ENCODE results near the gene CXCL16. TPM values are rescaled to one million over a fixed set of nuclear protein-coding genes. Genes with fewer than 3 reads are reported as not detected.
"Not testable (repeated sequence)": the region's sequence is repeated elsewhere in the genome, so short reads cannot be mapped to it uniquely, and the experiment has no call there.

The CXCL16 gene
- total RNA-seq, 1 experiment from 2014 or later, result 4.5 TPM

- no peak overlapping the region for H2AFZ ChIP-seq (ENCODE audit: low read length)
Observed at GRCh38 chr17:4715063-4715744, 24.5 kb downstream of the CXCL16 start.

GRCh38 chr17:4714340-4715062 is 25.2 kb downstream of the CXCL16 start:
- H2AK5ac ChIP-seq (ENCODE audit: insufficient read length, low read length); H3K4me1 ChIP-seq (ENCODE audit: insufficient read depth, low read length); H3K56ac ChIP-seq (ENCODE audit: insufficient read length, low read depth, low read length); H4K20me1 ChIP-seq (ENCODE audit: control insufficient read depth, insufficient read depth, insufficient read length); H3K79me1 ChIP-seq (ENCODE audit: insufficient read depth, low read depth, low read length, poor library complexity, severe bottlenecking); H3K4me3 Mint-ChIP-seq; H2AFZ ChIP-seq (ENCODE audit: low read length); H4K5ac ChIP-seq (ENCODE audit: insufficient read length, low read depth, low read length); H3K23ac ChIP-seq (ENCODE audit: insufficient read length, low read depth, low read length); H3K4me2 ChIP-seq (ENCODE audit: insufficient read depth, insufficient read length, low read length); H3K79me2 ChIP-seq (ENCODE audit: insufficient read depth, low read length); DNase-seq; H3K27me3 ChIP-seq (ENCODE audit: insufficient read depth, low read length); H3K9ac ChIP-seq (ENCODE audit: extremely low read depth, insufficient read length, low read length); H4K8ac ChIP-seq (replicated peaks; ENCODE audit: insufficient read length, low read depth, low read length); H3T11ph ChIP-seq (ENCODE audit: low read length); H2BK5ac ChIP-seq (ENCODE audit: insufficient read length, low read length); H2BK15ac ChIP-seq (ENCODE audit: low read depth, low read length); H3K14ac ChIP-seq (ENCODE audit: insufficient read depth, low read length); H3K9me3 Mint-ChIP-seq; H2BK12ac ChIP-seq (ENCODE audit: insufficient read length, low read depth, low read length); H3K4ac ChIP-seq (ENCODE audit: low read depth, low read length); H3K9me3 ChIP-seq (ENCODE audit: control insufficient read depth, low read depth, low read length); H2BK20ac ChIP-seq (ENCODE audit: low read depth, low read length, poor library complexity, severe bottlenecking); H2BK120ac ChIP-seq (ENCODE audit: low read depth, low read length, poor library complexity, severe bottlenecking); H3K27ac ChIP-seq (ENCODE audit: insufficient read length, low read depth, low read length); H4K91ac ChIP-seq (ENCODE audit: insufficient read length, low read depth, low read length); H3K18ac ChIP-seq (ENCODE audit: insufficient read length, low read depth, low read length); H3K27me3 Mint-ChIP-seq (ENCODE audit: low read depth): not testable (repeated sequence)
- no CpG with 5 or more reads among the region's 15 CpGs for WGBS (ENCODE audit: extremely low coverage, insufficient read length, low lambda C conversion rate)
- peaks cover 12% of the 10 kb centered on the region for H3K23me2 ChIP-seq (ENCODE audit: insufficient read length, low read depth, low read length, poor library complexity, severe bottlenecking)
- Mint-ChIP-seq H3K4me1 (peaks cover 10% of the 10 kb centered on the region in 2 experiments), H3K36me3 (ENCODE audit: insufficient read depth in 1 of 3, low read depth in 3 of 3) (peaks cover 11 to 39% (median 38%) of the 10 kb centered on the region in 3 experiments; a peak in 6 of 7 replicates), H3K27ac (peak overlapping the region in 2 of 3 experiments; percentile 31 to 73; a peak in 2 of 7 replicates)

More at GRCh38 chr17:4715063-4715744, 24.5 kb downstream of the CXCL16 start:
- Histone ChIP-seq H4K5ac (ENCODE audit: insufficient read length, low read depth, low read length) (no peak overlapping the region), H3K56ac (ENCODE audit: insufficient read length, low read depth, low read length) (no peak overlapping the region), H3K4me2 (ENCODE audit: insufficient read depth, insufficient read length, low read length) (no peak overlapping the region), H4K20me1 (ENCODE audit: control insufficient read depth, insufficient read depth, insufficient read length) (no peaks in the 10 kb centered on the region), H3K14ac (ENCODE audit: insufficient read depth, low read length) (no peak overlapping the region), H3K4ac (ENCODE audit: low read depth, low read length) (no peak overlapping the region), H2BK15ac (ENCODE audit: low read depth, low read length) (no peak overlapping the region), H3K18ac (ENCODE audit: insufficient read length, low read depth, low read length) (no peak overlapping the region), H4K8ac (replicated peaks; ENCODE audit: insufficient read length, low read depth, low read length) (no peak overlapping the region), H2BK5ac (ENCODE audit: insufficient read length, low read length) (no peak overlapping the region), H3K4me1 (ENCODE audit: insufficient read depth, low read length) (no peaks in the 10 kb centered on the region), H3K23me2 (ENCODE audit: insufficient read length, low read depth, low read length, poor library complexity, severe bottlenecking) (peaks cover 8% of the 10 kb centered on the region), H3T11ph (ENCODE audit: low read length) (no peak overlapping the region), H3K27ac (ENCODE audit: insufficient read length, low read depth, low read length) (no peak overlapping the region), H2BK20ac (ENCODE audit: low read depth, low read length, poor library complexity, severe bottlenecking) (no peak overlapping the region), H2AK5ac (ENCODE audit: insufficient read length, low read length) (no peak overlapping the region), H4K91ac (ENCODE audit: insufficient read length, low read depth, low read length) (no peak overlapping the region), H3K79me1 (ENCODE audit: insufficient read depth, low read depth, low read length, poor library complexity, severe bottlenecking) (no peaks in the 10 kb centered on the region), H3K79me2 (ENCODE audit: insufficient read depth, low read length) (no peaks in the 10 kb centered on the region; the same call in 1 of the 2 replicates), H3K9ac (ENCODE audit: extremely low read depth, insufficient read length, low read length) (no peak overlapping the region), H3K23ac (ENCODE audit: insufficient read length, low read depth, low read length) (no peak overlapping the region), H3K27me3 (ENCODE audit: insufficient read depth, low read length) (no peaks in the 10 kb centered on the region), H3K9me3 (ENCODE audit: control insufficient read depth, low read depth, low read length) (no peaks in the 10 kb centered on the region), H2BK12ac (ENCODE audit: insufficient read length, low read depth, low read length) (no peak overlapping the region), H2BK120ac (ENCODE audit: low read depth, low read length, poor library complexity, severe bottlenecking) (no peak overlapping the region)
- WGBS (ENCODE audit: extremely low coverage, insufficient read length, low lambda C conversion rate), result no CpG with 5 or more reads among the region's 11 CpGs
- Mint-ChIP-seq H3K4me1 (peaks cover 6 to 7% of the 10 kb centered on the region in 2 experiments), H3K27me3 (ENCODE audit: low read depth) (no peaks in the 10 kb centered on the region), H3K4me3 (no peak overlapping the region), H3K9me3 (no peaks in the 10 kb centered on the region), H3K27ac (peak overlapping the region; percentile 1 to 73 (median 31); a peak in 4 of 7 replicates), H3K36me3 (ENCODE audit: insufficient read depth in 1 of 3, low read depth in 3 of 3) (peaks cover 9 to 47% (median 45%) of the 10 kb centered on the region in 3 experiments; a peak in 6 of 7 replicates)
- no peak for DNase-seq
- TF ChIP-seq CTCF (conservative IDR thresholded peaks at IDR 0.05), result no peak

All from H9 (cell line).